IPS-20b (cell line): ENCODE data around the gene PRPF19.

Source experiments
- H3K27ac ChIP-seq: one replicate; pipeline ENCODE4 v1.5.1; 2013; ENCODE audit warnings: low read length
- H3K27me3 ChIP-seq: 2 replicates; pipeline ENCODE4 v1.6.1; 2013; ENCODE audit warnings: mild to moderate bottlenecking, low read length, inconsistent platforms; ENCODE audit not compliant: insufficient read depth
- H3K36me3 ChIP-seq: 2 replicates; pipeline ENCODE4 v1.6.1; 2013; ENCODE audit warnings: low read depth, mild to moderate bottlenecking, inconsistent platforms, low read length, moderate library complexity; ENCODE audit not compliant: insufficient read depth
- H3K4me1 ChIP-seq: 2 replicates; pipeline ENCODE4 v1.6.1; 2013; ENCODE audit warnings: mild to moderate bottlenecking, control low read depth, inconsistent platforms, low read length, moderate library complexity; ENCODE audit not compliant: insufficient read depth
- H3K4me3 ChIP-seq: 2 replicates; pipeline ENCODE4 v1.5.1; 2013; ENCODE audit warnings: mild to moderate bottlenecking, low read length, inconsistent platforms
- H3K9ac ChIP-seq: 2 replicates; pipeline ENCODE4 v1.6.1; 2013; ENCODE audit warnings: low read depth, mild to moderate bottlenecking, inconsistent platforms, low read length, moderate library complexity
- H3K9me3 ChIP-seq: 2 replicates; pipeline ENCODE4 v1.6.1; 2013; ENCODE audit warnings: mild to moderate bottlenecking, low read depth, low read length, inconsistent platforms; ENCODE audit not compliant: insufficient read depth

PRPF19 gene

GRCh38 chr11:60876168-60876485, 30.3 kb downstream of the PRPF19 start:
- no peak overlapping the region for H3K4me3 ChIP-seq
- H3K27me3 ChIP-seq, result no peaks in the 10 kb centered on the region
- no peaks in the 10 kb centered on the region for H3K4me1 ChIP-seq
- no peaks in the 10 kb centered on the region for H3K9me3 ChIP-seq
- H3K36me3 ChIP-seq, result no peaks in the 10 kb centered on the region; the same call in 1 of the 2 replicates
- H3K27ac ChIP-seq, result no peak overlapping the region
- H3K9ac ChIP-seq, result no peak overlapping the region

GRCh38 chr11:60875366-60876167, 30.8 kb downstream of the PRPF19 start:
- Histone ChIP-seq H3K9ac (no peak overlapping the region), H3K36me3 (no peaks in the 10 kb centered on the region; the same call in 1 of the 2 replicates), H3K27ac (no peak overlapping the region), H3K27me3 (no peaks in the 10 kb centered on the region), H3K4me3 (no peak overlapping the region), H3K9me3 (no peaks in the 10 kb centered on the region), H3K4me1 (no peaks in the 10 kb centered on the region)

GRCh38 chr11:60874421-60875365, 31.7 kb downstream of the PRPF19 start:
- Histone ChIP-seq H3K9me3 (no peaks in the 10 kb centered on the region), H3K27ac (no peak overlapping the region), H3K9ac (no peak overlapping the region), H3K4me3 (no peak overlapping the region), H3K27me3 (no peaks in the 10 kb centered on the region), H3K36me3 (no peaks in the 10 kb centered on the region; the same call in 1 of the 2 replicates), H3K4me1 (no peaks in the 10 kb centered on the region)

- Histone ChIP-seq H3K9ac (no peak overlapping the region), H3K27ac (no peak overlapping the region), H3K36me3 (no peaks in the 10 kb centered on the region)
Observed at GRCh38 chr11:60873533-60873932, 32.9 kb downstream of the PRPF19 start.

GRCh38 chr11:60872961-60873524, 33.3 kb downstream of the PRPF19 start:
- Histone ChIP-seq H3K36me3 (no peaks in the 10 kb centered on the region), H3K9ac (no peak overlapping the region), H3K9me3 (no peaks in the 10 kb centered on the region), H3K27ac (no peak overlapping the region), H3K4me1 (no peaks in the 10 kb centered on the region), H3K4me3 (no peak overlapping the region), H3K27me3 (no peaks in the 10 kb centered on the region)

More at GRCh38 chr11:60873533-60873932, 32.9 kb downstream of the PRPF19 start:
- H3K9me3 ChIP-seq, result no peaks in the 10 kb centered on the region
- no peaks in the 10 kb centered on the region for H3K27me3 ChIP-seq
- no peak overlapping the region for H3K4me3 ChIP-seq
- H3K4me1 ChIP-seq, result no peaks in the 10 kb centered on the region

- H3K4me3 ChIP-seq, result no peak overlapping the region
- no peaks in the 10 kb centered on the region for H3K36me3 ChIP-seq
- H3K27ac ChIP-seq, result no peak overlapping the region
- no peak overlapping the region for H3K9ac ChIP-seq
- no peaks in the 10 kb centered on the region for H3K9me3 ChIP-seq
- H3K27me3 ChIP-seq, result no peaks in the 10 kb centered on the region
- H3K4me1 ChIP-seq, result no peaks in the 10 kb centered on the region
Observed at GRCh38 chr11:60872124-60872960, 34.0 kb downstream of the PRPF19 start.

- Histone ChIP-seq H3K36me3 (no peaks in the 10 kb centered on the region), H3K4me1 (no peaks in the 10 kb centered on the region), H3K9me3 (no peaks in the 10 kb centered on the region), H3K4me3 (no peak overlapping the region), H3K27ac (no peak overlapping the region), H3K27me3 (no peaks in the 10 kb centered on the region), H3K9ac (no peak overlapping the region)
Observed at GRCh38 chr11:60871378-60872061, 34.9 kb downstream of the PRPF19 start.

GRCh38 chr11:60870733-60871377, 35.5 kb downstream of the PRPF19 start:
- Histone ChIP-seq H3K27me3 (no peaks in the 10 kb centered on the region), H3K9me3 (no peaks in the 10 kb centered on the region), H3K36me3 (no peaks in the 10 kb centered on the region), H3K9ac (no peak overlapping the region), H3K4me3 (no peak overlapping the region), H3K4me1 (no peaks in the 10 kb centered on the region), H3K27ac (no peak overlapping the region)

GRCh38 chr11:60870276-60870675, 36.1 kb downstream of the PRPF19 start:
- H3K36me3 ChIP-seq, result no peaks in the 10 kb centered on the region
- no peaks in the 10 kb centered on the region for H3K9me3 ChIP-seq
- H3K4me3 ChIP-seq, result no peak overlapping the region
- H3K27ac ChIP-seq, result no peak overlapping the region
- no peak overlapping the region for H3K9ac ChIP-seq
- no peaks in the 10 kb centered on the region for H3K4me1 ChIP-seq
- H3K27me3 ChIP-seq, result no peaks in the 10 kb centered on the region

- Histone ChIP-seq H3K4me3 (no peak overlapping the region), H3K9me3 (no peaks in the 10 kb centered on the region), H3K27me3 (no peaks in the 10 kb centered on the region), H3K9ac (no peak overlapping the region), H3K4me1 (no peaks in the 10 kb centered on the region), H3K36me3 (no peaks in the 10 kb centered on the region), H3K27ac (no peak overlapping the region)
Observed at GRCh38 chr11:60869451-60869825, 36.9 kb downstream of the PRPF19 start.
